HepG2 (cell line): ENCODE results near the gene SNX19. TPM values are rescaled to one million over a fixed set of nuclear protein-coding genes. Genes with fewer than 3 reads are reported as not detected.

Source experiments
- FOXK1 ChIP-seq: sonication (generic); formaldehyde crosslinking; IDR thresholded peaks from 2 replicates; pipeline ENCODE4 v1.4.0; 2020; ENCODE audit warnings: low read depth, missing genetic modification reagents, borderline replicate concordance
- GATAD2A ChIP-seq: IDR thresholded peaks from 2 replicates; pipeline ENCODE4 v1.6.1; 2016
- HHEX ChIP-seq: IDR thresholded peaks from 2 replicates; pipeline ENCODE4 v1.6.1; 2016; ENCODE audit warnings: control low read depth
- MED8 ChIP-seq: sonication (generic); formaldehyde crosslinking; IDR thresholded peaks from 2 replicates; pipeline ENCODE4 v1.8.1; 2023; ENCODE audit warnings: mild to moderate bottlenecking, missing genetic modification reagents; ENCODE audit not compliant: insufficient replicate concordance
- MIER2 ChIP-seq: IDR thresholded peaks from 2 replicates; pipeline ENCODE4 v1.6.1; 2016; ENCODE audit warnings: missing biosample characterization, missing genetic modification reagents
- PPARG ChIP-seq: conservative IDR thresholded peaks from 2 replicates; pipeline ENCODE4 v1.6.1; 2016; ENCODE audit warnings: missing biosample characterization, missing genetic modification reagents
- RELA ChIP-seq: sonication (generic); formaldehyde crosslinking; IDR thresholded peaks from 2 replicates; pipeline ENCODE4 v1.4.0; 2020; ENCODE audit warnings: missing genetic modification reagents
- REXO4 ChIP-seq: sonication (generic); formaldehyde crosslinking; IDR thresholded peaks from 2 replicates; pipeline ENCODE4 v1.8.0; 2022; ENCODE audit warnings: missing genetic modification reagents, mild to moderate bottlenecking, borderline replicate concordance
- RXRB ChIP-seq: IDR thresholded peaks from 2 replicates; pipeline ENCODE4 v1.6.1; 2016; ENCODE audit warnings: borderline replicate concordance, missing genetic modification reagents, missing compliant biosample characterization
- SCMH1 ChIP-seq: sonication (generic); formaldehyde crosslinking; IDR thresholded peaks from 2 replicates; pipeline ENCODE4 v1.9.0; 2021; ENCODE audit warnings: missing genetic modification reagents, mild to moderate bottlenecking, borderline replicate concordance
- SOX13 ChIP-seq, 3 experiments: fragments of 450-650 bp in 1 of 3; sonication (generic) in 1 of 3; formaldehyde crosslinking in 1 of 3; IDR thresholded peaks in 2 of 3; conservative IDR thresholded peaks in 1 of 3; 2 replicates each; pipeline versions ENCODE4 v1.5.0 to v1.6.1; 2016 to 2020; ENCODE audit warnings: antibody characterized with exemption in 1 of 3, mild to moderate bottlenecking in 1 of 3, missing compliant biosample characterization in 1 of 3, missing genetic modification reagents in 1 of 3, moderate library complexity in 1 of 3
- TAF15 ChIP-seq: fragments of 200-400 bp; formaldehyde crosslinking; IDR thresholded peaks from one replicate; pipeline ENCODE4 v1.6.1; 2018; ENCODE audit warnings: mild to moderate bottlenecking, low read depth, low read length; ENCODE audit not compliant: poor library complexity, severe bottlenecking
- ZNF232 ChIP-seq: sonication (generic); formaldehyde crosslinking; IDR thresholded peaks from 2 replicates; pipeline ENCODE4 v1.4.0; 2020; ENCODE audit warnings: missing genetic modification reagents, borderline replicate concordance
- ZNF34 ChIP-seq: sonication (generic); formaldehyde crosslinking; IDR thresholded peaks from 2 replicates; pipeline ENCODE4 v1.4.0; 2020; ENCODE audit warnings: mild to moderate bottlenecking, missing genetic modification reagents, borderline replicate concordance
- ZNF431 ChIP-seq: sonication (generic); formaldehyde crosslinking; IDR thresholded peaks from 2 replicates; pipeline ENCODE4 v1.9.0; 2022; ENCODE audit warnings: missing genetic modification reagents, low read depth, mild to moderate bottlenecking, borderline replicate concordance
- ZNF546 ChIP-seq: sonication (generic); formaldehyde crosslinking; conservative IDR thresholded peaks from 2 replicates; pipeline ENCODE4 v1.8.1; 2023; ENCODE audit warnings: mild to moderate bottlenecking, missing genetic modification reagents
- ZNF839 ChIP-seq: sonication (generic); formaldehyde crosslinking; IDR thresholded peaks from 2 replicates; pipeline ENCODE4 v1.4.0; 2020; ENCODE audit warnings: missing genetic modification reagents, mild to moderate bottlenecking, borderline replicate concordance
- polyA plus RNA-seq, 8 experiments: library from polyadenylated mRNA; depleted of rRNA in 3 of 8; stranded (reverse) in 7 of 8; unstranded in 1 of 8; fragments of >200 nt; fragmentation: Illumina TruSeq in 4 of 8; extraction: Trizol in 4 of 8; gene quantifications; 2 replicates each; pipeline versions ENCODE4 v1.2.1 to v1.2.3, GENCODE V29; 2011 to 2016; ENCODE audit warnings: low read depth in 4 of 8, missing spikeins in 1 of 8, mixed read lengths in 1 of 8; ENCODE audit not compliant: insufficient read depth in 1 of 8
- total RNA-seq, 5 experiments: library from RNA; depleted of rRNA; stranded (reverse); fragments of >200 nt; fragmentation: Illumina TruSeq; extraction: Trizol; gene quantifications; 2 replicates each; pipeline ENCODE4 v1.2.3, GENCODE V29; 2016; ENCODE audit warnings: low read depth in 1 of 5
- TF ChIP-seq, protein P1 (sequence below): IDR thresholded peaks from 2 replicates; pipeline ENCODE4 v1.6.1; 2016; ENCODE audit warnings: low read depth, borderline replicate concordance
- TF ChIP-seq, protein P2 (sequence below): sonication (generic); formaldehyde crosslinking; IDR thresholded peaks from 2 replicates; pipeline ENCODE4; 2020; ENCODE audit warnings: missing genetic modification reagents, mild to moderate bottlenecking, borderline replicate concordance
- TF ChIP-seq, protein P3 (sequence below): IDR thresholded peaks from 2 replicates; pipeline ENCODE4 v1.4.0; 2020; ENCODE audit warnings: mild to moderate bottlenecking, missing genetic modification reagents

Gene SNX19
- total and polyA plus RNA-seq, 2 of the 13 experiments (the other 11 are each of a cell fraction or from before 2014, with no cell fraction given) = 0.13 to 0.27 TPM

- peak; percentile 26; the same call in 1 of the 2 replicates for TF ChIP-seq ZNF232 (CRISPR knock-in tag)
- TF ChIP-seq REXO4 = no peak
- no peak for TF ChIP-seq TAF15
- TF ChIP-seq, protein P1, sequence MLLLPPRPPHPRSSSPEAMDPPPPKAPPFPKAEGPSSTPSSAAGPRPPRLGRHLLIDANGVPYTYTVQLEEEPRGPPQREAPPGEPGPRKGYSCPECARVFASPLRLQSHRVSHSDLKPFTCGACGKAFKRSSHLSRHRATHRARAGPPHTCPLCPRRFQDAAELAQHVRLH (CRISPR knock-in tag) = peak; percentile 61; the same call in 1 of the 2 replicates
- TF ChIP-seq MIER2 (CRISPR knock-in tag) = 0 out of 2 replicates have a peak, but pooled peaks have one; percentile 59
- TF ChIP-seq MED8 = no peak
- TF ChIP-seq SOX13 (IDR thresholded peaks at IDR 0.05) = no peak
- peak in 1 of 2 experiments; percentile 20; a peak in 1 of 4 replicates for TF ChIP-seq SOX13 (CRISPR knock-in tag; conservative IDR thresholded peaks at IDR 0.05 in 1 of 2, IDR thresholded peaks at IDR 0.05 in 1 of 2)
- TF ChIP-seq ZNF839 = no peak
- no peak for TF ChIP-seq ZNF546 (CRISPR knock-in tag)
- TF ChIP-seq RXRB = peak; percentile 64
- no peak for TF ChIP-seq SCMH1 (CRISPR knock-in tag)
- TF ChIP-seq ZNF431 (CRISPR knock-in tag) = 0 out of 2 replicates have a peak, but pooled peaks have one; percentile 23
- TF ChIP-seq, protein P2, sequence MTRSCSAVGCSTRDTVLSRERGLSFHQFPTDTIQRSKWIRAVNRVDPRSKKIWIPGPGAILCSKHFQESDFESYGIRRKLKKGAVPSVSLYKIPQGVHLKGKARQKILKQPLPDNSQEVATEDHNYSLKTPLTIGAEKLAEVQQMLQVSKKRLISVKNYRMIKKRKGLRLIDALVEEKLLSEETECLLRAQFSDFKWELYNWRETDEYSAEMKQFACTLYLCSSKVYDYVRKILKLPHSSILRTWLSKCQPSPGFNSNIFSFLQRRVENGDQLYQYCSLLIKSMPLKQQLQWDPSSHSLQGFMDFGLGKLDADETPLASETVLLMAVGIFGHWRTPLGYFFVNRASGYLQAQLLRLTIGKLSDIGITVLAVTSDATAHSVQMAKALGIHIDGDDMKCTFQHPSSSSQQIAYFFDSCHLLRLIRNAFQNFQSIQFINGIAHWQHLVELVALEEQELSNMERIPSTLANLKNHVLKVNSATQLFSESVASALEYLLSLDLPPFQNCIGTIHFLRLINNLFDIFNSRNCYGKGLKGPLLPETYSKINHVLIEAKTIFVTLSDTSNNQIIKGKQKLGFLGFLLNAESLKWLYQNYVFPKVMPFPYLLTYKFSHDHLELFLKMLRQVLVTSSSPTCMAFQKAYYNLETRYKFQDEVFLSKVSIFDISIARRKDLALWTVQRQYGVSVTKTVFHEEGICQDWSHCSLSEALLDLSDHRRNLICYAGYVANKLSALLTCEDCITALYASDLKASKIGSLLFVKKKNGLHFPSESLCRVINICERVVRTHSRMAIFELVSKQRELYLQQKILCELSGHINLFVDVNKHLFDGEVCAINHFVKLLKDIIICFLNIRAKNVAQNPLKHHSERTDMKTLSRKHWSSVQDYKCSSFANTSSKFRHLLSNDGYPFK (CRISPR knock-in tag) = peak; percentile 35; the same call in 1 of the 2 replicates
- TF ChIP-seq GATAD2A = peak; percentile 58
- peak; percentile 72; the same call in 1 of the 2 replicates for TF ChIP-seq RELA (CRISPR knock-in tag)
- no peak for TF ChIP-seq HHEX (CRISPR knock-in tag)
- TF ChIP-seq, protein P3, sequence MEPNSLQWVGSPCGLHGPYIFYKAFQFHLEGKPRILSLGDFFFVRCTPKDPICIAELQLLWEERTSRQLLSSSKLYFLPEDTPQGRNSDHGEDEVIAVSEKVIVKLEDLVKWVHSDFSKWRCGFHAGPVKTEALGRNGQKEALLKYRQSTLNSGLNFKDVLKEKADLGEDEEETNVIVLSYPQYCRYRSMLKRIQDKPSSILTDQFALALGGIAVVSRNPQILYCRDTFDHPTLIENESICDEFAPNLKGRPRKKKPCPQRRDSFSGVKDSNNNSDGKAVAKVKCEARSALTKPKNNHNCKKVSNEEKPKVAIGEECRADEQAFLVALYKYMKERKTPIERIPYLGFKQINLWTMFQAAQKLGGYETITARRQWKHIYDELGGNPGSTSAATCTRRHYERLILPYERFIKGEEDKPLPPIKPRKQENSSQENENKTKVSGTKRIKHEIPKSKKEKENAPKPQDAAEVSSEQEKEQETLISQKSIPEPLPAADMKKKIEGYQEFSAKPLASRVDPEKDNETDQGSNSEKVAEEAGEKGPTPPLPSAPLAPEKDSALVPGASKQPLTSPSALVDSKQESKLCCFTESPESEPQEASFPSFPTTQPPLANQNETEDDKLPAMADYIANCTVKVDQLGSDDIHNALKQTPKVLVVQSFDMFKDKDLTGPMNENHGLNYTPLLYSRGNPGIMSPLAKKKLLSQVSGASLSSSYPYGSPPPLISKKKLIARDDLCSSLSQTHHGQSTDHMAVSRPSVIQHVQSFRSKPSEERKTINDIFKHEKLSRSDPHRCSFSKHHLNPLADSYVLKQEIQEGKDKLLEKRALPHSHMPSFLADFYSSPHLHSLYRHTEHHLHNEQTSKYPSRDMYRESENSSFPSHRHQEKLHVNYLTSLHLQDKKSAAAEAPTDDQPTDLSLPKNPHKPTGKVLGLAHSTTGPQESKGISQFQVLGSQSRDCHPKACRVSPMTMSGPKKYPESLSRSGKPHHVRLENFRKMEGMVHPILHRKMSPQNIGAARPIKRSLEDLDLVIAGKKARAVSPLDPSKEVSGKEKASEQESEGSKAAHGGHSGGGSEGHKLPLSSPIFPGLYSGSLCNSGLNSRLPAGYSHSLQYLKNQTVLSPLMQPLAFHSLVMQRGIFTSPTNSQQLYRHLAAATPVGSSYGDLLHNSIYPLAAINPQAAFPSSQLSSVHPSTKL (CRISPR knock-in tag) = peak; percentile 42; the same call in 1 of the 2 replicates
- 0 out of 2 replicates have a peak, but pooled peaks have one; percentile 51 for TF ChIP-seq ZNF34
- TF ChIP-seq FOXK1 (CRISPR knock-in tag) = peak; percentile 57; the same call in 1 of the 2 replicates
- TF ChIP-seq PPARG (CRISPR knock-in tag) = 0 out of 2 replicates have a peak, but pooled peaks have one; percentile 47
These were observed 54.1 kb downstream of the SNX19 start (continued) for GRCh38 chr11:130861902-130862860.
